ENCODE measurements around the gene CEP44. TPM values are rescaled to one million over a fixed set of nuclear protein-coding genes. Genes with fewer than 3 reads are reported as not detected.
A peak's percentile ranks its signal among the peaks of the same experiment; 100 is the strongest.

CEP44 gene
- total RNA-seq, 6 experiments from 2014 or later, result 7.6 to 8.8 (median 8.2) TPM

DNA sequence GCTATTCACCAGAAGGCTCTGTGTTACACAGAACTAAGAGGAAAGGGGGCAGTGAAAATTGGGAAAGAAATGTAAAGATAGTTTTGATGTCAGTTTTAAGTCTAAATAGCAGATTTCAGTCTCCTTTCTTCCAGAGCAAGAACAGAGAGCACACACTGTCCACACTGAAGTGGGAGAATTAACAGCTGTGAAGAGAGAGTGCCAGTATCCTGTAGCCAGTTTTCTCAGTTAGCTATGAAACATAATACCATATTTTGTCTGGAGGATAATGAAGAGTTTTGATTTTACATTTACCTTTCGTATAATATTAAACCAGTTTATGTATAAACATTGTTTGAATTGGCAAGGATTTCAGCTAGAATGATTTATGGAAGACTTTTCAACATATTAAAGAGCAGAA lies 35.3 kb upstream of the CEP44 start:
- Mint-ChIP-seq H3K4me1 (ENCODE audit: low read depth) (peaks cover 17% of the 10 kb centered on the region), H3K36me3 (ENCODE audit: low read depth) (no peaks in the 10 kb centered on the region), H3K9me3 (no peaks in the 10 kb centered on the region), H3K27me3 (ENCODE audit: insufficient read depth) (no peaks in the 10 kb centered on the region), H3K27ac (no peak overlapping the region), H3K4me3 (no peak overlapping the region)
- DNase-seq, result no peak
- TF ChIP-seq, protein P1, sequence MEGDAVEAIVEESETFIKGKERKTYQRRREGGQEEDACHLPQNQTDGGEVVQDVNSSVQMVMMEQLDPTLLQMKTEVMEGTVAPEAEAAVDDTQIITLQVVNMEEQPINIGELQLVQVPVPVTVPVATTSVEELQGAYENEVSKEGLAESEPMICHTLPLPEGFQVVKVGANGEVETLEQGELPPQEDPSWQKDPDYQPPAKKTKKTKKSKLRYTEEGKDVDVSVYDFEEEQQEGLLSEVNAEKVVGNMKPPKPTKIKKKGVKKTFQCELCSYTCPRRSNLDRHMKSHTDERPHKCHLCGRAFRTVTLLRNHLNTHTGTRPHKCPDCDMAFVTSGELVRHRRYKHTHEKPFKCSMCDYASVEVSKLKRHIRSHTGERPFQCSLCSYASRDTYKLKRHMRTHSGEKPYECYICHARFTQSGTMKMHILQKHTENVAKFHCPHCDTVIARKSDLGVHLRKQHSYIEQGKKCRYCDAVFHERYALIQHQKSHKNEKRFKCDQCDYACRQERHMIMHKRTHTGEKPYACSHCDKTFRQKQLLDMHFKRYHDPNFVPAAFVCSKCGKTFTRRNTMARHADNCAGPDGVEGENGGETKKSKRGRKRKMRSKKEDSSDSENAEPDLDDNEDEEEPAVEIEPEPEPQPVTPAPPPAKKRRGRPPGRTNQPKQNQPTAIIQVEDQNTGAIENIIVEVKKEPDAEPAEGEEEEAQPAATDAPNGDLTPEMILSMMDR (IDR thresholded peaks at IDR 0.05), result no peak

DNA sequence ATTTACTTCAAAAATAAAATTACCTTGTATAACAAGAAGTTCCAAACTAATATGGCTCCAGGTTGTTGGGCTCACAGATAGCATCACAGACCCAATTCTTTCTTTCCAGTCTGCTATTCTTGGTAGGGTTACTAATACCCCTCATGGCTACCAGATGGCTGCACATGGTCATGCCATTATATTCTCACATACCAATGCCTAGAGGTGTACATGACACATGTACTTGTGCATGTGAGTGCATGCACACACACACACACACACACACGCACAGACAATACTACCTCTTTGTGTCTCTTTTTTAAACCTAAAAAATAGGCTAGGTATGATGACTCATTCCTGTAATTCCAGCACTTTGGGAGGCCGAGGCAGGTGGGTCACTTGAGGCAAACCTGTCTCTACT lies 31.3 kb upstream of the CEP44 start:
- Mint-ChIP-seq H3K27ac (no peak overlapping the region), H3K4me1 (ENCODE audit: low read depth) (peaks cover 22% of the 10 kb centered on the region), H3K36me3 (ENCODE audit: low read depth) (no peaks in the 10 kb centered on the region), H3K27me3 (ENCODE audit: insufficient read depth) (no peaks in the 10 kb centered on the region; the same call in 1 of the 2 replicates), H3K9me3 (no peaks in the 10 kb centered on the region), H3K4me3 (no peak overlapping the region)
- no peak for DNase-seq
- TF ChIP-seq, protein P1 (IDR thresholded peaks at IDR 0.05), result no peak

DNA sequence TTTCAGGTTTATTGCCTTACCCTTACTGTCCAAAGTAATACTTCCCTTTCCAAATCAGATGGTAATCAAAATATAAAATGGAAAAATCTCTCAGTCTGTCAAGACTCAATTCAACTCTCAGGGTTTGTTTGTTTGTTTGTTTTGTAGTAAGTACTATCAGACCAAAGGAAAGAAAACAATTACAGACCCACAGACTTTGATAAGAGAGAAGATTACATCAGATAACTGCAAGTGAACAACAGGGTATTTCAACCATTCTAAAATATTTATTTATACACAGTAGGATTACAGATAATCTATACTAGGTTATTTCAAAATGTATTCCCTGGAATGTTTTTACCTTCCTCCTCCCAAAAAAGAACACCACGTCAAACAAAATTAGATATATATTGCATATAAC lies 29.1 kb upstream of the CEP44 start:
- TF ChIP-seq, protein P1 (IDR thresholded peaks at IDR 0.05), result no peak
- H3K9me3 Mint-ChIP-seq, result no peaks in the 10 kb centered on the region
- peaks cover 26% of the 10 kb centered on the region for H3K4me1 Mint-ChIP-seq (ENCODE audit: low read depth)
- no peak overlapping the region for H3K4me3 Mint-ChIP-seq
- H3K27ac Mint-ChIP-seq, result no peak overlapping the region
- H3K27me3 Mint-ChIP-seq (ENCODE audit: insufficient read depth), result no peaks in the 10 kb centered on the region; the same call in 1 of the 2 replicates
- no peaks in the 10 kb centered on the region for H3K36me3 Mint-ChIP-seq (ENCODE audit: low read depth)
- DNase-seq, result no peak

DNA sequence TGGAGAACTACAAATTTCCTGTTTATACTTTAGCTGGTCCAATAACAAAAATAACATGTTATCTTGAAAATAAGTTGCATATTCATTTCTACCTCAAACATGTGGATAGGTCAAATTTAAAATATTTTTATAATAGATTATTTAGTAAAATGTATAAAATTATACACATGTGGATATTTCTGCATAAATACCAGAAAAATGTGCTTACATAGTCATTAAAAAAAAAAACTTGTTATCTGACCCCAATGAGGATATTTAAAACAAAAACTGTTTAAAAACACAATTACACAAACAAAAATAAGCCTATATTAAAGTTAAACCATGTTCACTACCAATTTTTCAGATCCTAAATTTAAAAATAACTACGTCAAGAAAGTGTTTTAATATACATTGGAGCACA lies 28.3 kb upstream of the CEP44 start:
- Mint-ChIP-seq H3K27ac (no peak overlapping the region), H3K27me3 (ENCODE audit: insufficient read depth) (no peaks in the 10 kb centered on the region; the same call in 1 of the 2 replicates), H3K4me3 (no peak overlapping the region), H3K4me1 (ENCODE audit: low read depth) (peaks cover 34% of the 10 kb centered on the region), H3K36me3 (ENCODE audit: low read depth) (no peaks in the 10 kb centered on the region), H3K9me3 (no peaks in the 10 kb centered on the region)
- TF ChIP-seq, protein P1 (IDR thresholded peaks at IDR 0.05), result no peak
- DNase-seq, result no peak

DNA sequence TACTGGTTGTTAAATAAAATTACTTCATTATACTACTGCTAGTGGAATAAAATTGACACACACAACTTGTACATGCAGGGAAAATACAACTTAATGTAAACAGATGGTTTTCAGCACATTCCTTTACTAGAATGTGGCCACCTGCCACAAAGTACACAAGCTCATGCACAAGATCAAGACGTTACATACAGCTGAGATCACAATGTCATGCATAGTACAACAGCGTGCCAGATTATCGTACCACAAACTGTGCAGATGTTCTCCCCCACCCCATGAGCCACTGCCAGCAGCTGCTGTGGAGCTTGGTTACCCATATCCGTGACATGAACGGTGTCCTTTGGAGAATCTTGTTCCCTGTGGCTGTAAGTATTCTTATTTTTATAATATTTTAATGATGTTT lies 27.9 kb upstream of the CEP44 start:
- no peaks in the 10 kb centered on the region; the same call in 1 of the 2 replicates for H3K27me3 Mint-ChIP-seq (ENCODE audit: insufficient read depth)
- peaks cover 38% of the 10 kb centered on the region for H3K4me1 Mint-ChIP-seq (ENCODE audit: low read depth)
- H3K36me3 Mint-ChIP-seq (ENCODE audit: low read depth), result no peaks in the 10 kb centered on the region
- no peak overlapping the region for H3K4me3 Mint-ChIP-seq
- no peak for DNase-seq
- TF ChIP-seq, protein P1 (IDR thresholded peaks at IDR 0.05), result no peak
- no peak overlapping the region for H3K27ac Mint-ChIP-seq
- H3K9me3 Mint-ChIP-seq, result no peaks in the 10 kb centered on the region

DNA sequence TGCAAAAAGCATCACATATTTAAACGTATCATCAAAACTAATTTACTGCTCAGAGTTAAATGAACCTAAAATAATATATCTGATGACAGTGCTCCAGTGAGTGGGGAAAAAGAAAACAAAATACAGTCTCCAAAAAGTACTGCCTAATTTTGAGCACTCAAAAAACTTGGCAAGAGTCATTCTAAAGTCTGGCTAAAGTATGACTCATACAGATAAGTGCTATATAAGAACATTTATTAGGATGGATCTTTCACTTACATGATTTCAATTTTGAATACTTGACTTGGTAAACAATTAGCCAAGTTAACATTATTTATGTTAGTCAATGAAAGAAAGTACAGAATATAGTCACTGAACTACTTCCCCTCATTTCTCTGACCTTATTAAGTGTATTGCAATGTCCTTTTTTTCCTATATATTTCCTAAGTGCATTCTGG lies 27.4 kb upstream of the CEP44 start:
- H3K27ac Mint-ChIP-seq, result no peak overlapping the region
- no peaks in the 10 kb centered on the region; the same call in 1 of the 2 replicates for H3K27me3 Mint-ChIP-seq (ENCODE audit: insufficient read depth)
- DNase-seq, result peak; percentile 33
- H3K4me1 Mint-ChIP-seq (ENCODE audit: low read depth), result peaks cover 41% of the 10 kb centered on the region
- H3K36me3 Mint-ChIP-seq (ENCODE audit: low read depth), result no peaks in the 10 kb centered on the region
- H3K9me3 Mint-ChIP-seq, result no peaks in the 10 kb centered on the region
- TF ChIP-seq, protein P1 (IDR thresholded peaks at IDR 0.05), result no peak
- no peak overlapping the region for H3K4me3 Mint-ChIP-seq
